HFF-Myc (cell line): ENCODE measurements around the gene MRPS24.

Experiments
- DNase-seq: peaks from one replicate; pipeline ENCODE4 v3.0.0-alpha.2; 2011; ENCODE audit warnings: low read depth; ENCODE audit errors: extremely low read depth
- H3K4me3 ChIP-seq: replicated peaks from 2 replicates; pipeline ENCODE4 v1.5.1; 2011; ENCODE audit warnings: low read depth, mild to moderate bottlenecking, control low read depth, low read length
- CTCF ChIP-seq: IDR thresholded peaks from 2 replicates; pipeline ENCODE4 v1.5.1; 2012; ENCODE audit warnings: mild to moderate bottlenecking, low read depth, low read length, control low read depth; ENCODE audit errors: missing control alignments

The MRPS24 gene

DNA sequence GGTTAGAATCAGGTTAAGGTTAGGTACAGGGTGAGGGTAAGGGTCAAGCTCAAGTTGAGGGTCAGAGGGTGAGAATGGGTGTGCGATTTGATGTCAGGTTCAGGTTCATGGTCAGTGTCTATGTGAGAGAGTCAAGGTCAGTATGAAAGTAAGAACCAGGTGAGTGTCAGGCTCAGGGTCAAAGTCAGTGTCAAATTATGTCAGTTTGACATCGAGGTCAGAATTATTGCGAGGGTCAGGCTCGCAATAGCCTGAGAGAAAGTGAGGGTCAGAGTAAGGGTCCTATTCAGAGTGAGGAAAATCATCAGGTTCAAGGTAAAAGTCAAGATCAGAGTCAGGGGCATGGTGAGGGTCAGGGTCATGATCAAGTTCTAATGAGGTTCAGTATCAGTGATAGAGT lies 13.0 kb downstream of the MRPS24 start:
- no peak overlapping the region for H3K4me3 ChIP-seq
- TF ChIP-seq CTCF: no peak
- DNase-seq: no peak

DNA sequence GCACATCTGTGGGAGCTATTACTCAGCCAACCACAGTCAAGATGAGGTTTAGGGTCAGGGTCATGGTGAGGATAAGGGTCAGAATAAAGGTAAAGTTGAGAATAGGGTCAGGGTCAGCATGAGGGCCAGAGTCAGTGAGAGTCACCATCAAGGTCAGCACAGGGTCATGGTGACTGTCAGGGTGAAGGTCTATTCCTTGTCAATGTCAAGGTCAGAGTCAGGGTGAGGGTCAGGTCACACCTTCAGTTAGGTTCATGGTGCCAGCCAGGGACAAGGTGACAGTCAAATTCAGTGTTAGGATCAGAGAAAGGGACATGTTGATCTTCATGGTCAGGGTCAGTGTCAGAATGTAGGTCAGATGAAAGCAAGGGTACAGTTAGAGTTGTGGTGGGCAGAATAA lies 14.1 kb downstream of the MRPS24 start:
- H3K4me3 ChIP-seq: no peak overlapping the region
- no peak for TF ChIP-seq CTCF
- no peak for DNase-seq

DNA sequence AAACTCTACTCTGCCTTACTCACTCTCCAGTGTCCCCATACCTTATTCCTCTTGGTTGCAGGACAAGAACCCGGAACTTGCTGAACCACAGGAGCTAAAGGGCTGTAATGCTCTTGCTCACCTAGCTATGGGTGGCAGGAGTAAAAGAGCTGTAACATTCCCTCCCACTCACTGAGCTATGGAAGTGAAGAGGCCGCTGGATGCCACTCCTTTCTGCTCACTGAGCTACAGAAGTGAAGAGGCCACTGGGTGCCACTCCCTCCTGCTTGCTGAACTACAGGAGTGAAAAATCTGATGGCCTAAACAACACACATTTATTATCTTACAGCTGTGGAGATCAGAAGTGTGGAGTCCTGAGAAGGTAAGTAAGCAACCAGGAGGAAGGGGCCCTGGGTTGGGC lies 17.5 kb downstream of the MRPS24 start:
- no peak for TF ChIP-seq CTCF
- no peak overlapping the region for H3K4me3 ChIP-seq
- DNase-seq: no peak

- no peak for TF ChIP-seq CTCF
- DNase-seq: no peak
- no peak overlapping the region for H3K4me3 ChIP-seq
These were observed 18.8 kb downstream of the MRPS24 start for GRCh38 chr7:43850348-43851116.

DNA sequence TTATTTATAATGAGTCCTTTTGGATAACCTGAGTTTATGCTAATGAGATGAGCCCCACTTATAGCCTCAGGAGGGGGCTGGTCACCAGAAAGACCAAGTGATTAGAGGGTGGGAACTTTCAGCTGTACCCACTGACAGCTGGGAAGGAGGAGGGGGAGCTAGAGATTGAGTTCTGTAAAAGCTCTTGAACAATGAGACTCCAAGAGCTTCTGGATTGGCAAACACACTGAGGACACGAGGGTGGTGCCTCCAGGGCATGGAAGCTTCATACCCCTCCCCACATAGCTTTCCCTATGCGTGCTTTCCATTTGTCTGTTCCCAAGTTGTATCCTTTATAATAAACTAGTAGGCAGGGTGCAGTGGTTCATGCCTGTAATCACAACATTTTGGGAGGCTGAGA lies 20.3 kb downstream of the MRPS24 start:
- TF ChIP-seq CTCF: no peak
- no peak overlapping the region for H3K4me3 ChIP-seq
- DNase-seq: no peak

DNA sequence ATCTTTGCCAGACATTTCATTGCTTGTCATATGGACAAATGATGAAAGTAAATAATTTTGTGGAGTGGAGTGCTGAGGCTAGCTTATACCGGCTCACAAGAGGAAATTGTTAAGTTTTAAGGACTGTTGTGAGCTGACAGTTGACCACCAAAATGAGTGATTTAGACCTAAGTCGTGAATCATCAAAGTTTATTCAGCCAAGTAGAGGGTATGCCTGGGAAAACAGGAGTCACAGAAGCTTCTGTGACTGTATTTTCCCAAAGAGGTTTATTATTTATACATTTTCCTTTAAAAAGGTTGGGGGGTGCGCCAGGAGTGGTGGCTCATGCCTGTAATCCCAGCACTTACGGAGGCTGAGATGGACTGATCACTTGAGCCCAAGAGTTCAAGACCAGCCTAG lies 21.8 kb downstream of the MRPS24 start:
- H3K4me3 ChIP-seq: no peak overlapping the region
- DNase-seq: no peak
- no peak for TF ChIP-seq CTCF

- no peak overlapping the region for H3K4me3 ChIP-seq
- TF ChIP-seq CTCF: no peak
- DNase-seq: no peak
These were observed 24.7 kb downstream of the MRPS24 start for GRCh38 chr7:43844662-43845061.
